B cell (primary cell): Measurements from ENCODE around the gene GIMD1. TPM values are rescaled to one million over a fixed set of nuclear protein-coding genes. Genes with fewer than 3 reads are reported as not detected.
"Not testable (repeated sequence)": the region's sequence is repeated elsewhere in the genome, so short reads cannot be mapped to it uniquely, and the experiment has no call there.

Source experiments
- ATAC-seq: fragments of 200-7000 bp; cut with Tn5 transposase; one replicate; pipeline ENCODE4 v1.10.0; 2021; ENCODE audit warnings: low read depth, mild to moderate bottlenecking, moderate number of reproducible peaks, moderate library complexity
- CTCF ChIA-PET: fragments of 350-600 bp; sonication (Branson Sonifier 250); formaldehyde crosslinking; loops from one replicate; lab custom pipeline; 2021; ENCODE audit warnings: antibody characterized with exemption, inconsistent platforms; lab: Charles Lee
- POLR2A ChIA-PET: fragments of 350-600 bp; sonication (Branson Sonifier 250); formaldehyde crosslinking; loops from one replicate; lab custom pipeline; 2021; ENCODE audit warnings: antibody characterized with exemption; lab: Charles Lee
- DNase-seq: peaks from one replicate; pipeline ENCODE4 v3.0.0; 2013
- H2AFZ ChIP-seq: 2 replicates; pipeline ENCODE4 v1.6.1; 2012; ENCODE audit warnings: mild to moderate bottlenecking, low read depth, low read length; ENCODE audit not compliant: insufficient read depth, poor library complexity, severe bottlenecking
- H3K27ac ChIP-seq, 2 donors: 1 replicate in 1 of 2; 2 replicates in 1 of 2; pipeline ENCODE4 v1.5.1; 2012 to 2013; ENCODE audit warnings: low read length in 2 of 2, mild to moderate bottlenecking in 2 of 2, moderate library complexity in 1 of 2
- H3K27me3 ChIP-seq, 4 experiments: fragments of 200-600 bp in 1 of 4; sonication (generic) in 1 of 4; replicated peaks in 1 of 4; 1 replicate in 2 of 4; 2 replicates in 2 of 4; pipeline versions ENCODE4 v1.6.1 to v1.7.0; 2013 to 2016; ENCODE audit warnings: low read length in 3 of 4, mild to moderate bottlenecking in 2 of 4, mixed read lengths in 1 of 4, moderate library complexity in 1 of 4; ENCODE audit not compliant: insufficient read depth in 4 of 4, control insufficient read depth in 3 of 4; ENCODE audit errors: control extremely low read depth in 1 of 4
- H3K36me3 ChIP-seq, 2 experiments: replicated peaks in 1 of 2; 1 replicate in 1 of 2; 2 replicates in 1 of 2; pipeline versions ENCODE4 v1.6.1 to v1.7.1; 2013; ENCODE audit warnings: low read length in 1 of 2; ENCODE audit not compliant: insufficient read depth in 2 of 2, control insufficient read depth in 1 of 2; ENCODE audit errors: control extremely low read depth in 1 of 2, extremely low read depth in 1 of 2
- H3K4me1 ChIP-seq, 2 donors: fragments of 200-600 bp in 1 of 2; sonication (generic) in 1 of 2; 1 replicate in 1 of 2; 2 replicates in 1 of 2; pipeline versions ENCODE4 v1.5.1 to v1.6.1; 2013 to 2017; ENCODE audit warnings: low read length in 2 of 2; ENCODE audit not compliant: control insufficient read depth in 2 of 2, insufficient read depth in 2 of 2
- H3K4me2 ChIP-seq: replicated peaks from 2 replicates; pipeline ENCODE3; 2012; ENCODE audit warnings: mild to moderate bottlenecking, low read depth, low read length; ENCODE audit not compliant: poor library complexity, severe bottlenecking
- H3K4me3 ChIP-seq, 5 experiments: fragments of 200-600 bp in 1 of 5; sonication (generic) in 1 of 5; 1 replicate in 3 of 5; 2 replicates in 2 of 5; pipeline versions ENCODE4 v1.5.1 to v1.7.0; 2011 to 2016; ENCODE audit warnings: low read length in 4 of 5, mild to moderate bottlenecking in 4 of 5, low read depth in 2 of 5, control low read depth in 1 of 5, moderate library complexity in 1 of 5; ENCODE audit not compliant: insufficient read depth in 1 of 5; ENCODE audit errors: control extremely low read depth in 1 of 5, extremely low read depth in 1 of 5
- H3K79me2 ChIP-seq: fragments of 200-600 bp; sonication (generic); one replicate; pipeline ENCODE4 v1.6.0; 2016; ENCODE audit warnings: low read length; ENCODE audit not compliant: control insufficient read depth, insufficient read depth
- H3K9ac ChIP-seq: fragments of 200-600 bp; sonication (generic); 2 replicates; pipeline ENCODE4 v1.6.1; 2017; ENCODE audit warnings: mild to moderate bottlenecking, low read length, moderate library complexity
- H3K9me3 ChIP-seq, 3 donors: one replicate each; pipeline versions ENCODE4 v1.6.1 to v1.7.1; 2013; ENCODE audit warnings: low read length in 2 of 3; ENCODE audit not compliant: control insufficient read depth in 2 of 3, insufficient read depth in 1 of 3; ENCODE audit errors: control extremely low read depth in 1 of 3
- H4K20me1 ChIP-seq: 2 replicates; pipeline ENCODE4 v1.6.0; 2012; ENCODE audit warnings: mild to moderate bottlenecking, low read length; ENCODE audit not compliant: insufficient read depth, control insufficient read depth, poor library complexity, severe bottlenecking
- H3K27ac Mint-ChIP-seq: one replicate; pipeline ENCODE4 v1.8.0; 2021; ENCODE audit warnings: mixed read lengths
- H3K27me3 Mint-ChIP-seq: one replicate; pipeline ENCODE4 v1.8.0; 2021; ENCODE audit warnings: mixed read lengths
- H3K4me1 Mint-ChIP-seq: one replicate; pipeline ENCODE4 v1.8.0; 2021; ENCODE audit warnings: mixed read lengths
- H3K4me3 Mint-ChIP-seq: one replicate; pipeline ENCODE4 v1.8.0; 2021; ENCODE audit warnings: mixed read lengths
- H3K9me3 Mint-ChIP-seq: one replicate; pipeline ENCODE4 v1.8.0; 2022; ENCODE audit warnings: mixed read lengths; ENCODE audit not compliant: insufficient read depth
- EZH2 ChIP-seq: IDR thresholded peaks from 2 replicates; pipeline ENCODE4 v1.6.1; 2012; ENCODE audit warnings: borderline replicate concordance, low read depth, mild to moderate bottlenecking, moderate library complexity, low read length; ENCODE audit not compliant: insufficient read depth, poor library complexity, severe bottlenecking
- WGBS: methylation state at CpG from one replicate; pipeline ENCODE4 v1.1.5; 2013; ENCODE audit warnings: missing lambda C conversion rate; ENCODE audit not compliant: insufficient coverage; 5-methylcytosine and 5-hydroxymethylcytosine counted together
- intact Hi-C: fragments of 100-400 bp; cut with micrococcal nuclease; formaldehyde crosslinking; loops from one replicate; pipeline ENCODE4 v1.10.0; 2022
- polyA plus RNA-seq: library from polyadenylated mRNA; depleted of rRNA; stranded (reverse); fragments of >200 nt; gene quantifications from 2 replicates; pipeline ENCODE4 v1.2.3, GENCODE V29; 2012
- total RNA-seq, 2 donors: library from RNA; stranded (reverse); fragments of 120-200 nt in 1 of 2; gene quantifications; 1 replicate in 1 of 2; 2 replicates in 1 of 2; pipeline versions ENCODE4 v1.2.3 to v1.2.4, GENCODE V29; 2013 to 2022
- TF ChIP-seq, protein P1 (sequence below): fragments of 200-600 bp; IDR thresholded peaks from one replicate; pipeline ENCODE4 v1.8.0; 2022; ENCODE audit warnings: antibody characterized with exemption, mild to moderate bottlenecking

Gene GIMD1
- total and polyA plus RNA-seq, 2 donors (not counting 1 experiment from before 2014, with no cell fraction given) = not detected

DNA sequence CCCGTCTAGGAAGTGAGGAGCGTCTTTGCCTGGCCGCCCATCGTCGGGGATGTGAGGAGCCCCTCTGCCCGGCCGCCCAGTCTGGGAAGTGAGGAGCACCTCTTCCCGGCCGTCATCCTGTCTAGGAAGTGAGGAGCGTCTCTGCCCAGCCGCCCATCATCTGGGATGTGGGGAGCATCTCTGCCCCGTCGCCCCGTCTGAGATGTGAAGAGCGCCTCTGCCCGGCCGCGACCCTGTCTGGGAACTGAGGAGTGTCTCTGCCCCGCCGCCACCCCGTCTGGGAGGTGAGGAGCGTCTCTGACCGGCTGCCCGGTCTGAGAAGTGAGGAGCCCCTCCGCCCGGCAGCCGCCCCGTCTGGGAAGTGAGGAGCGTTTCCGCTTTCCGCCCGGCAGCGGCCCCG, 47.4 kb downstream of the GIMD1 start:
- Histone ChIP-seq H3K4me1 (peaks cover 12 to 14% of the 10 kb centered on the region in 2 donors), H3K79me2 (peaks cover 58% of the 10 kb centered on the region)
- H3K27me3 Mint-ChIP-seq, CTCF ChIA-PET, POLR2A ChIA-PET, H3K4me1 Mint-ChIP-seq, H3K27me3 ChIP-seq, H2AFZ ChIP-seq, H3K4me2 ChIP-seq, H3K27ac Mint-ChIP-seq, H3K27ac ChIP-seq, H3K9me3 Mint-ChIP-seq, intact Hi-C loops, H3K4me3 Mint-ChIP-seq, ATAC-seq, DNase-seq, H3K4me3 ChIP-seq, H3K36me3 ChIP-seq, H4K20me1 ChIP-seq, H3K9me3 ChIP-seq, H3K9ac ChIP-seq: not testable (repeated sequence)
- WGBS = over 99% methylated on average over 27 of the region's 34 CpGs

DNA sequence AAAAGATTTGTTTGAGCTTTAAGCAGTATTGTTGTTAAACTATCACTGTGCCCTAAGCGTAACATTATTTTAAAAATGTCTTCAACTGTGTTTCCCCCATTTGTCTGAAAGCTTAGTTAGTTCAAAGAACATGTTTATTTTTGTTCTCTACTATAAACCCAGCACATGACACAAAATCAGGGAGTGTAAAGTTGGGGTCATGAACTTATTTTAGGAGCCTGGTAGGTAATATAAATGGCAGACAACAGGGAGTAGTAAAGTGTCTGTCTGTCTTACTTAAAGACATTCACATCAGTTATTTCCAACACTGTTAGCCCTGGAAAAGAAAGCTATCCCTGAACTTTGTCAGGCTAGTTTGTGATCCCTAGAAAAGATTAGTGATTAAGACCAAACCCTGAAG, 48.3 kb downstream of the GIMD1 start:
- no peak for ATAC-seq
- Mint-ChIP-seq H3K9me3 (no peaks in the 10 kb centered on the region), H3K4me3 (no peak overlapping the region), H3K27ac (no peak overlapping the region), H3K27me3 (no peaks in the 10 kb centered on the region), H3K4me1 (peaks cover 12% of the 10 kb centered on the region)
- TF ChIP-seq EZH2 = no peak
- TF ChIP-seq, protein P1, sequence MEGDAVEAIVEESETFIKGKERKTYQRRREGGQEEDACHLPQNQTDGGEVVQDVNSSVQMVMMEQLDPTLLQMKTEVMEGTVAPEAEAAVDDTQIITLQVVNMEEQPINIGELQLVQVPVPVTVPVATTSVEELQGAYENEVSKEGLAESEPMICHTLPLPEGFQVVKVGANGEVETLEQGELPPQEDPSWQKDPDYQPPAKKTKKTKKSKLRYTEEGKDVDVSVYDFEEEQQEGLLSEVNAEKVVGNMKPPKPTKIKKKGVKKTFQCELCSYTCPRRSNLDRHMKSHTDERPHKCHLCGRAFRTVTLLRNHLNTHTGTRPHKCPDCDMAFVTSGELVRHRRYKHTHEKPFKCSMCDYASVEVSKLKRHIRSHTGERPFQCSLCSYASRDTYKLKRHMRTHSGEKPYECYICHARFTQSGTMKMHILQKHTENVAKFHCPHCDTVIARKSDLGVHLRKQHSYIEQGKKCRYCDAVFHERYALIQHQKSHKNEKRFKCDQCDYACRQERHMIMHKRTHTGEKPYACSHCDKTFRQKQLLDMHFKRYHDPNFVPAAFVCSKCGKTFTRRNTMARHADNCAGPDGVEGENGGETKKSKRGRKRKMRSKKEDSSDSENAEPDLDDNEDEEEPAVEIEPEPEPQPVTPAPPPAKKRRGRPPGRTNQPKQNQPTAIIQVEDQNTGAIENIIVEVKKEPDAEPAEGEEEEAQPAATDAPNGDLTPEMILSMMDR = no peak
- no peak for DNase-seq
- peaks cover 0 to 8% (median 0%) of the 10 kb centered on the region in 3 donors for H3K9me3 ChIP-seq
- intact Hi-C loops = no loop called here
- ChIA-PET CTCF (interaction anchor here (1.0 to 1.9 kb wide), 2 partner anchors 8 to 9 kb away, joined by 6 to 13 read pairs; no protein-coding TSS in a partner anchor), POLR2A (no interaction called here)
- no CpG with 5 or more reads among the region's 1 CpG for WGBS
- H3K9ac ChIP-seq = no peak overlapping the region
- H3K4me1 ChIP-seq = peaks cover 12 to 19% of the 10 kb centered on the region in 2 donors
- H3K4me2 ChIP-seq = no peak overlapping the region
- H3K79me2 ChIP-seq = peaks cover 67% of the 10 kb centered on the region
- peaks cover 0 to 4% of the 10 kb centered on the region in 2 experiments for H3K36me3 ChIP-seq
- no peak overlapping the region for H3K4me3 ChIP-seq
- no peaks in the 10 kb centered on the region for H3K27me3 ChIP-seq
- H4K20me1 ChIP-seq = no peaks in the 10 kb centered on the region
- no peak overlapping the region for H2AFZ ChIP-seq
- no peak overlapping the region for H3K27ac ChIP-seq
